ENCODE results near the gene PTGES2. TPM values are rescaled to one million over a fixed set of nuclear protein-coding genes. Genes with fewer than 3 reads are reported as not detected.

The PTGES2 gene
- 55.7 and 63.9 TPM in 2 replicates for total RNA-seq

DNA sequence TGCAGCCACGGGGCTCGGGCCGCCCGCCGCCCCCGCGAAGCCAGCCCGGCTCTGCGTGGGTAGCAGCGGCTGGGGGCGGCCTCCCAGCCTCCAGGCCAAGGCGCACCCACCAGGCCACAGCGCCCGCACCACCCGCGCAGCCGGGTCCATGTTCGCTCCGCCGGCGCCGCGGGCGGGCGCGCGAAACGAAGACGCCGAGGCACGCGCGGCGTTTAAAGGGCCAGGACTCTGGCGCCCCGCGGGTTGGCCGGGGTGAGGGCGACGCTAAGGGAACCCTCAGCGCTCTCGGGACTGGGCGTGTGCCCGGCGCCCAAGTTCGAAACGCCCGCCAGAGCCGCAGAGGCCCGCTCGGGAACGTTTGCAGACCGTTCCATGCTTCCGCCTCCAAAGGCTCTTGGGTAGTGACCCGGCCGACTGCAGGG is at the start of gene PTGES2:
Gene PTGES2 (minus strand): TSS at position 162 of the 422 bp plus-strand sequence. CDS start 12 bp downstream, at position 150.

DNA sequence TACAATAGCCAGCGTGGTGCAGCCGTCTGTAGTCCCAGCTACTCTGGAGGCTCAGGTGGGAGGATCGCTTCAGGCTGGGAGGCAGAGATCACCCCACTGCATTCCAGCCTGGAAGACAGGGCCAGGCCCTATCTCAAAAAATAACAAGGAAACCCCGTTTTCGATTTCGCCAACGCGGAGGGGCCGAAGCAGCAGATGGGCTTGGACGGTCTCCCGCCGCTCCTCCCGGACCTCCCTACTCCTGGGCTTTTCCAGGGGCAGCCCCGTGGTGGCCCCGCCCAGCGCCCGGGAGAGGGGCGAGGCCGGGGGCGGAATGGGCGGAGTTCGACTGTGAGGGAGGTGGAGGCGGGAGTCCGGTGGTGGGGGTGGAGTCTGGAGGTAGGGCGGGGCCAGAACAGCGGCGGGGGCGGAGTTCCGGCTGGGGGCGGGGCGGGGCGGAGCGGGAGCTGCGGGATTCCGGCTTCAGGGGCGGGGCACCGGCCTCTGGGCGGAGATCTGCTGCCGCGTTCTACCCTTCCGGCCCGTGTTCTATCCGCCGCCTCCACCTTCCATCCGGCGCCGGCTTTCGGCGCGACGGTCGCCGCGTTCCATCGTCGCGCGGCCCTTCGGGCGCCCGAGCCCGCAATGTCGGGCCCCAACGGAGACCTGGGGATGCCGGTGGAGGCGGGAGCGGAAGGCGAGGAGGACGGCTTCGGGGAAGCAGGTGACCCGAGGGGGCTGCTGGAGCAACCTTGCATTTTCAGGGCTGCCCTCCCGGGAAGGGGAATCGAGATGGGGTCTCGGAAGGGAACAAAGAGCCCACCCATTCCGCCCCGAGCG is 32.5 kb upstream of the PTGES2 start, which contains the start of gene BBLN:
Gene BBLN (plus strand): TSS at position 482 of the 819 bp plus-strand sequence. CDS start 143 bp downstream, at position 625.

GRCh38 chr9:128149001-128149701 is 21.6 kb upstream of the PTGES2 start, which contains the start of gene LCN2:
Gene LCN2, plus strand, starts transcription at chr9:128149453. Its CDS starts 73 bp downstream, at chr9:128149526.

Other genes with a start within 250 kb of the PTGES2 start
- gene ST6GALNAC6, start 228.1 kb downstream of the PTGES2 start, total RNA-seq, result 83.8 and 100 TPM in 2 replicates
- gene ST6GALNAC4, start 210.7 kb downstream of the PTGES2 start, total RNA-seq, result 47.5 and 59.7 TPM in 2 replicates
- gene PIP5KL1, start 197.0 kb downstream of the PTGES2 start, total RNA-seq, result 7.9 and 8.9 TPM in 2 replicates
- gene DPM2, start 189.9 kb downstream of the PTGES2 start, total RNA-seq, result 15.5 and 21.0 TPM in 2 replicates
- gene EEIG1, start 146.7 kb downstream of the PTGES2 start, total RNA-seq, result 12.5 and 14.1 TPM in 2 replicates
- gene NAIF1, start 60.4 kb downstream of the PTGES2 start, total RNA-seq, result 8.7 and 10.9 TPM in 2 replicates
- gene SLC25A25, start 59.5 kb downstream of the PTGES2 start, total RNA-seq, result 13.7 and 16.2 TPM in 2 replicates
- gene LCN2, start 21.7 kb upstream of the PTGES2 start, total RNA-seq, result 0.23 TPM in 1 of 2 replicates, not detected in the other
- 251 and 261 TPM in 2 replicates for gene BBLN, start 32.5 kb upstream of the PTGES2 start, total RNA-seq
- gene CIZ1, start 63.8 kb upstream of the PTGES2 start, total RNA-seq, result 52.7 and 77.5 TPM in 2 replicates
- gene DNM1, start 75.7 kb upstream of the PTGES2 start, total RNA-seq, result 14.8 and 15.2 TPM in 2 replicates
- gene GOLGA2, start 148.3 kb upstream of the PTGES2 start, total RNA-seq, result 95.8 and 97.2 TPM in 2 replicates
- 40.8 and 53.2 TPM in 2 replicates for gene SWI5, start 148.5 kb upstream of the PTGES2 start, total RNA-seq
- 9.7 and 16.6 TPM in 2 replicates for gene TRUB2, start 194.7 kb upstream of the PTGES2 start, total RNA-seq
- 28.8 and 32.3 TPM in 2 replicates for gene COQ4, start 195.1 kb upstream of the PTGES2 start, total RNA-seq
- gene SLC27A4, start 212.8 kb upstream of the PTGES2 start, total RNA-seq, result 11.5 and 20.7 TPM in 2 replicates
- 27.2 and 33.0 TPM in 2 replicates for gene URM1, start 243.6 kb upstream of the PTGES2 start, total RNA-seq